ENCODE data around the gene PRDM8.

PRDM8 gene

DNA sequence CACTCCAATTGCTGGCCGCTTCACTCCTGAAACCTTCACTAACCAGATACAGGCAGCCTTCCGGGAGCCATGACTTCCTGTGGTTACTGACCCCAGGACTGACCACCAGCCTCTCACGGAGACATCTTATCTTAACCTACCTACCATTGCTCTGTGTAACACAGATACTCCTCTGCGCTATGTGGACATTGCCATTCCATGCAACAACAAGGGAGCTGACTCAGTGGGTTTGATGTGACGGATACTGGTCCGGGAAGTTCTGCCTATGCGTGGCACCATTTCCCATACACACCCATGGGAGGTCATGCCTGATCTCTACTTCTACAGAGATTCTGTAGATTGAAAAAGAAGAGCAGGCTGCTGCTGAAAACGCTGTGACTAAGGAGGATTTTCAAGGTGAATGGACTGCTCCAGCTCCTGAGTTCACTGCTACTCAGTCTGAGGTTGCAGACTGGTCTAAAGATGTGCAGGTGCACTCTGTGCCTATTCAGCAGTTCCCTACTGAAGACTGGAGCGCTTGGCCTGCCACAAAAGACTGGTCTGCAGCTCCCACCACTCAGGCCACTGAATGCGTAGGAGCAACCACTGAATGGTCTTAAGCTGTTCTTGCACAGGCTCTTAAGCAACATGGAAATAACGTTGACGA is 35.8 kb upstream of the PRDM8 start:
- TF ChIP-seq, protein P1, sequence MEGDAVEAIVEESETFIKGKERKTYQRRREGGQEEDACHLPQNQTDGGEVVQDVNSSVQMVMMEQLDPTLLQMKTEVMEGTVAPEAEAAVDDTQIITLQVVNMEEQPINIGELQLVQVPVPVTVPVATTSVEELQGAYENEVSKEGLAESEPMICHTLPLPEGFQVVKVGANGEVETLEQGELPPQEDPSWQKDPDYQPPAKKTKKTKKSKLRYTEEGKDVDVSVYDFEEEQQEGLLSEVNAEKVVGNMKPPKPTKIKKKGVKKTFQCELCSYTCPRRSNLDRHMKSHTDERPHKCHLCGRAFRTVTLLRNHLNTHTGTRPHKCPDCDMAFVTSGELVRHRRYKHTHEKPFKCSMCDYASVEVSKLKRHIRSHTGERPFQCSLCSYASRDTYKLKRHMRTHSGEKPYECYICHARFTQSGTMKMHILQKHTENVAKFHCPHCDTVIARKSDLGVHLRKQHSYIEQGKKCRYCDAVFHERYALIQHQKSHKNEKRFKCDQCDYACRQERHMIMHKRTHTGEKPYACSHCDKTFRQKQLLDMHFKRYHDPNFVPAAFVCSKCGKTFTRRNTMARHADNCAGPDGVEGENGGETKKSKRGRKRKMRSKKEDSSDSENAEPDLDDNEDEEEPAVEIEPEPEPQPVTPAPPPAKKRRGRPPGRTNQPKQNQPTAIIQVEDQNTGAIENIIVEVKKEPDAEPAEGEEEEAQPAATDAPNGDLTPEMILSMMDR (IDR thresholded peaks at IDR 0.05): no peak

DNA sequence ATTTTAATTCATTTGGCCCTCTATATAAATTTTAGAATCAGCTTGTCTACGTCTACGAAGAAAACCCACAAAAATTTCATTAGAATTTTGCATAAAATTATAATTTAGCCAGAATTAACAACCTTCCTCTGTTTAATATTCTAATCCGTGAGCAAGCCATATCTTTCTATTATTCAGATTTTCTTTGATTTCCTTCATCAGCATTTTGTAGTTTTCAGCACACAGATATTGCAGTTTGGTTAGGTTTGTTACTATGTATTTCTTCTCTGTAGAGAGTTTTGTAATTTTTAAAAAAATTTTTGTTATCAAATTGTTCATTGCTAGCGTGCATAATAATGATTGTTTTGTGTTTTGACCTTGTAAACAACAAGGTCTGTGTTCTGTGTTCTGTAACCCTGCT is 34.9 kb upstream of the PRDM8 start:
- TF ChIP-seq, protein P1 (IDR thresholded peaks at IDR 0.05): no peak

DNA sequence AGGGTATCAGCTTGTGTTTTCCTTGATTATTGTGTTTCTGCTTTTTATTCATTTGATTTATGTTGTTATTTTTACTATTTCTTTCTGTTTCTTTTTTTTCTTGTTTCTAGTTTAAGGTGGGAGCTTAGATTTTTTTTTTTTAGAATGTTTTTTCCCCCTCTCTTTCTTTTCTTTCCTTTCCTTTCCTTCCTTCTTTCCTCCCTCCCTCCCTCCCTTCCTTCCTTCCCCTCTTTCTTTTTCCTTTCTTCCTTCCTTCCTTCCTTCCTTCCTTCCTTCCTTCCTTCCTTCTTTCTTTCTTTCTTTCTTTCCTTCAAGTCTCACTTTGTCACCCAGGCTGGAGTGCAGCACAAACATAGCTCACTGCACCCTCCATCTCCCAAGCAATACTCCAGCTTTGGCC is 31.4 kb upstream of the PRDM8 start:
- TF ChIP-seq, protein P1 (IDR thresholded peaks at IDR 0.05): no peak

DNA sequence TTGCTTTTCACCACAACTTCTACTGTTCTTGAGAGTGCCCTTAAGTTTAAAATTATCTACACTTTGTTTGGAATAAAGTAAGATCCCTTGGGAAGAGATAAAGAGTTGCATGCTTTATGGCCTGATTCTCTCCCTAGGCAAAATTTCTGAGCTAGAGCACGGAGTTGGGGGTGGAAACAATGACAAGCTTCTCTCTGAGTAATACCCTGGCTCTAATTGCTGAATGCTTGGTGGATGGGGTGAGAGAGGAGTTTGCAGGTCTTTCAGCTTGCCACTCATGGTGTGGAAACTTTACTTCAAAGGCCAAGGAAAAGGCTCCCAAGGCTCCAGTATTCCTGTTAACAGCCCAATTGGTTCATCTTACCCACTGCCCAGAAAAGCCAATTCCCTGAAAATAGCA is 26.1 kb upstream of the PRDM8 start:
- TF ChIP-seq, protein P1 (IDR thresholded peaks at IDR 0.05): no peak

DNA sequence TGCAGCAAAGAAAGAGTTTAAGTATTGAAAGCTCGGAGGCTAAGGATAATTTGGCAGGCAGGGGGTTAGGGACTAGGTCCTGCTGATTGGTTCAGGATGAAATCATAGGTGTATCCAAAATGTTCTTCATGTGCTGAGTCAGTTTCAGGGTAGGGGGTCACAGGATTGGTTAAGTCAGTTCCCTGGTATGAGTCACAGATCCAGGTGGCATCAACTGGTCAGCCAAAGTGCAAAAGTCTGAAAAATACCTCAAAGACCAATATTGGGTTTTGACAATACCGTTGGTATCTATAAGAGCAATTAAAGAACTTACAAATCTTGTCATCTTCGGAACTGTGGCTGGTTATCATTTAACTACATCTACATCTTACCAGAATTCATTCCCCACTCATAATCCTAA is 25.6 kb upstream of the PRDM8 start:
- TF ChIP-seq, protein P1 (IDR thresholded peaks at IDR 0.05): no peak

DNA sequence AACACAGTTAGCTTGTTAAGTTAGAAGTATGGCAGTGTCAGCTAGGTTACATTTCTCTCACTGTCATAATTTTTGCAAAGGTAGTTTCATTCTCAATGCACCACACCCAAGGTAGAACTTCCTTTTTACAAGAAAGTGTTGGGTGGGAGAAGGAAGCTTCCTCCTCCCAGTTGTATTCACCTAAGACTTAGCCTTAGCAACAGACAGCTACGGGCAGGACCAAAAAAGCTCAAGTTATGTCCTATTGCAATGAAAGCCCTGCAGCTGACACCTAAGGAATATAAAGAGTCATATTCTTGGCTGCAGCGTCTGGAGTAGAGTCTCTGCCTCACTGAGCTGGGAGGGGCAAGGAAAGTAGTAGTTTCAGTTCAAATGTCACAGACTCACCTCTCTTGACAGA is 25.1 kb upstream of the PRDM8 start:
- TF ChIP-seq, protein P1 (IDR thresholded peaks at IDR 0.05): no peak

DNA sequence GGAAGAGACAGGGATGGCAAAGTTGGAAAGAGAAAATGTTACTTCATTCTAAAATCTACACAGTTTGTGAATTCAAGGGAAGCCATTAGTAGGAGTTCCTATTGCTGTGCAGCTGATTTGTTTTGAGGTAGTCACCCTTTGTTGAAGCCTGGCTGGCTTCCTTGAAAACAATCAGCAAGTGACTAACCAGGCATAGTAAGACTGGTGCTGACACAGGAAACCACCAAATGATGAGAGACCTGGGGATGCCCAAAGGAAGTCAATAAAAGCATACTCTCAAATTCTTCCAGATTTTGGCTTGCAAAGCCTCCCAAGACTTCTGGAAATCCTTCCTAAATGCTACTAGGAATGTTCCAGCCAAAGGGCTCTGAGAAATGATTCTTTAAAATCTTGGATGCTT is 23.9 kb upstream of the PRDM8 start:
- TF ChIP-seq, protein P1 (IDR thresholded peaks at IDR 0.05): no peak

DNA sequence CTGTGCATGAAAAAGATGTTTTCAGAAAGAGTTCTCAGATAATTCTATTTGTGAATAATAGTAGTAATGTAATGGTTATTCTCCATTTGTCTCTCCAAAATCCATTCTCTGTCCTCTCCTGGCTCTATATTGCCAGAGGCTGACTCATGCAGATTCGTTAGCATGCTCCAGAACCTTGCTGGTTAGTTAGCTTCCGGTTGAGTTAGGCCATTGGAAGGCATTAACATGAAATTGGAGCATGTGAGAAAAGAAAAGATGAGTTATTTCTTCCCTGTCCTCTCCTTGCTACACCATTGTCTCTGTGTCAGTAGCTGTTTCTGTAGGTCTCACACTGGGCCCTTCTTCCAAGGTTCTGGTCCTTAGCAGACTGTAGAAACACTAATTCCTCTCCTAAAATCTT is 23.5 kb upstream of the PRDM8 start:
- TF ChIP-seq, protein P1 (IDR thresholded peaks at IDR 0.05): no peak
